GM19239 (cell line): ENCODE data around the gene DCDC2C.

Experiments used
- DNase-seq: peaks from one replicate; pipeline ENCODE4 v3.0.0; 2011; ENCODE audit warnings: low spot score; ENCODE audit not compliant: insufficient read length
- FAIRE-seq: peaks from 2 replicates; lab custom pipeline; 2011; peaks lifted over from hg19 to GRCh38; lab: Jason Lieb, UNC

Gene DCDC2C

GRCh38 chr2:3868012-3868805 is 164.8 kb downstream of the DCDC2C start:
- no peak for FAIRE-seq
- no peak for DNase-seq

DNA sequence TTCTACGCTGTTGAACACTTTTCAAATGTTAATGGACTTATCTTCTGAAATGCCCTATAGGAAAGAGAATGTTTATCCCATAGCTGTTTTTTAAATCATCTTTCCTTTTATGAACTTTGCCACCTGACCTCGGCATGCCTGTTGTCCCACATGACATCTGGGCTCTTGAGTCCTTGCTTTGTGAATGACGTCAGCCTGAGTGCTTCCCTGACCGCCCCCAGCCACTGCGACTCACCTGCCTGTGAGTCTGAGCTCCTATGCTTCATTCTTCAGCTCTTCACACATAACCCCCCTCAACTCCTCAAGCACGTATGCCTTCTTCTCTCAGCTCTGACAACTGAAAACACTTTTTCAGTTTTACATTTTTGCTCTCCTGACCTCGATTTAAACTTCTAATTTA is 166.8 kb downstream of the DCDC2C start:
- no peak for FAIRE-seq

GRCh38 chr2:3871002-3871401 is 167.6 kb downstream of the DCDC2C start:
- DNase-seq (no peak), FAIRE-seq (no peak)

More for the DNA sequence above, 166.8 kb downstream of the DCDC2C start:
- no peak for DNase-seq

GRCh38 chr2:3872451-3872850 is 169.1 kb downstream of the DCDC2C start:
- DNase-seq: no peak
- no peak for FAIRE-seq

DNA sequence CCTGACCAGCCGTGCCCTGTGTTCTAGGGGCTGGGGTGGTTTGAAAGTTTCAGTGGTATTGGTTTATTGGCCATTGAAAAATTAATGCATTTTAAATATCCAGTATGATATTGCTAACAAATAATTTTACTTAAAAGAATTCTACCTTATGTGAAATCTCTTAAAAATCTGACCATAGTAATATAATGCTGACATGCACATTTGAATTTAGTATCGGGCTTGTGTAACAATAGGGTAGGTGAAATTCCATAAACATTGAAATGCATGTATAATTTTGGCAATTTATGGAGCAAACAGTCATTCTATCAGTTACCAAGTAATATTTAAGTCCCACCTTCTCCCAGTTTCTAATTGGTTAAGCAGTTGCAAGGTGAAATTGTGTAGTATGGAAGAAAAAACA is 170.5 kb downstream of the DCDC2C start:
- FAIRE-seq: no peak

GRCh38 chr2:3876221-3876620 is 172.8 kb downstream of the DCDC2C start:
- FAIRE-seq: no peak
- DNase-seq: no peak

More for the DNA sequence above, 170.5 kb downstream of the DCDC2C start:
- no peak for DNase-seq

DNA sequence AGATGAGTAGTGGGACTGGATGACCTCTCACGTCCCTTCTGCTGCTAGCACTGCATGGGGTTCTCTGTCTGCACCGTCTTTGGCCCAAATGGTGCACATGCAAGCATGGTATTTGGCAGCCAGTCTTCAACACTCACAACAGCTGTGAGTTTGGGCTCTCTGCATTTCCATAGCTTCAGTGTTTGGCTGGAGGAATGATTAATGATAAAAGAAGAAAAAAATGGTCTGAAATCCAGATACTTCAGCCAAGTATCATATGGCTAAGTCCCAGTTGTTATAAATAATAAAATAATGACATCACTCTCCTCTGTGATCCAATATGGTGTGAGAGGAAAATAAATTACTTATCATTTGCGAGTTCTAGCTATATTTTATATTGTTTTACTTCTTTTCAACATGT is 173.3 kb downstream of the DCDC2C start:
- DNase-seq (no peak), FAIRE-seq (no peak)

DNA sequence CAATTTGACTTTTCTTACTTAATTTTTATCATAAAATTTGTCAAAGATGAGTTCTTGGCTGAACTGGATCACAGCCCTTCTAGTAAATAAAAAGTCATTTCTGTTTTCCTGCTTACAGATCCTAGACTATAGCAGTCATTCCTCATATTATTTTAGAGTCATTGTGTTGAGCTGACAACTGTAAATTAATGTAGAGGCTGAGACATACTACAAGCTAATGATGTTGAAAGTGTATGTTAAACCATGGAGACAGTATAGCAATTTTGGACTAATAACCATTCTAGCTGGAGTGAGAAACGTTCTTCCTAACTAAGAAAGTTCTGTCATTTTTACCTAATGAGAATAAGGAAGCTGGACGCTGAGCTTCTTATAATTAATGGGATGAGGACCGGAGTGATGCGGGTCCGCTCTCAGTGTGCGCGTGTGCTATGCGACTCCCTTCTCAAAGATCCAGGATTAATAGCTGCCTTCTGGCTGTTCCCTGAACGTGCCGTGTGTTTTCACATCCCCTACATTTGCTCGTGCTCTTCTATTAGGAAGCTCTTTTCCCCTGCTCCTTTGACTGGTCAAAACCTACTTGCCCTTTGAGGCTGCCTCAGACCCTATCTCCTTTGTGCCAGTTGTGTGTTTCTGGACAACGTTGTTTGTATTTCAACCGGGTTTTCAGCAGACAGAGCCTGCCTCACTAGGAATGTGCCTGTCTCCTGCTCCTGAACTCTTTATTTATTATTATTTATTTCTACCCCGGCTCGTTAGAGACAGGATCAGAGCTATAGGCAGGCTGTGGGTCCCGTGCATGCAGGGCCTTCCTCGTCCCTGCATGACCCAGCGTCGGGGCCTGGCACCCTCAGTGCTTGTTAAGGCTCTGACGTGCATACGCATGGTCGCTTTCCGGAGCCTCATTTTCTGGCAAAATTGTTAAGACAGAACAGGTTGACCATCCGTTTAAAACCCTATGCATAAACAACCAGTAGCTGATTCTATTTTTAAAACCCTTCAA is 182.6 kb downstream of the DCDC2C start:
- no peak for FAIRE-seq
- DNase-seq: no peak

DNA sequence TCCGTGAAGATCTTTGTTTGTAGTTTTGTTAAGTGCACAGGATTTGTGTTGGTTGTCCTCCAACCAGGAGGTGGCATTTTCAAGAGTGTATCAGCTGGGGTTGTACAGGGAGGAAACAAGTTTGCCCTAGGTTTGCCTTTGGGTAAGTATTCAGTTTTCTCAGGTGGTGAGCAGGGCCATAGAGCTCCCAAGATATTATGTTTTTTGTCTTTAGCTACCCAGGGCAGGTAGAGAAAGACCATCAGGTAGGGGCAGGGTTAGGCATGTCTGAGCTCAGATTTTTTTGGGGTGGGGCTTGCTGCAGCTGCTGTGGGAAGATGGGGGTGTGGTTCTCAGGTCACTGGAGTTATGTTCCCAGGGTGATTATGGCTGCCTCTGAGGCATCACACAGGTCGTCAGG is 191.6 kb downstream of the DCDC2C start:
- FAIRE-seq: no peak
- no peak for DNase-seq
